ENCODE results near the gene PPP2R2C.

- TF ChIP-seq CTCF (IDR thresholded peaks at IDR 0.05; ENCODE audit: borderline replicate concordance, extremely low read depth, low read length, poor library complexity, severe bottlenecking) (no peak), EZH2 (IDR thresholded peaks at IDR 0.05; ENCODE audit: borderline replicate concordance, low read depth, low read length, severe bottlenecking) (no peak)
These were observed 80.0 kb downstream of the PPP2R2C start for GRCh38 chr4:6392407-6392806.
